Measurements from ENCODE around the gene POLD1. TPM values are rescaled to one million over a fixed set of nuclear protein-coding genes. Genes with fewer than 3 reads are reported as not detected.

The POLD1 gene
- polyA plus RNA-seq, 1 experiment, result 5.1 TPM

DNA sequence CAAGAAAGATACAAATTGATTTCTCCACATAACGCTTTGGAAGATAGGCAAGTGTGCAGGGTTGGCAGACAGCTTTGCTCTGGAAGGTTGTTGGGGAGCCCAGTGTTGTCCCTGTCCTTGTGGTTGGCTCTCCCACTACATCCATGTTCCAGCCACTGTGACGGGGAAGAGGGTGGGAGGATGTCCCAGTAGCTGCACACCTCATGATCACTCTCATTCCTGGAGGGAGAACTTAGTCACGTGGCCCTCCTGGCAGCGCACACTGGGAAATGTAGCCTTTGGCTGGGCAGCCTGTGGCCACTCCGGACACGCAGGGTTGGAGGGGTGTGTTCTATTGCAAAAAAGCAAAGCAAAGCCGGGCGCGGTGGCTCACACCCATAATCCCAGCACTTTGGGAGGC, 9.9 kb downstream of the POLD1 start:
- H3K27me3 ChIP-seq (ENCODE audit: control insufficient read depth, insufficient read depth, low read length), result no peaks in the 10 kb centered on the region
- TF ChIP-seq, protein P1, sequence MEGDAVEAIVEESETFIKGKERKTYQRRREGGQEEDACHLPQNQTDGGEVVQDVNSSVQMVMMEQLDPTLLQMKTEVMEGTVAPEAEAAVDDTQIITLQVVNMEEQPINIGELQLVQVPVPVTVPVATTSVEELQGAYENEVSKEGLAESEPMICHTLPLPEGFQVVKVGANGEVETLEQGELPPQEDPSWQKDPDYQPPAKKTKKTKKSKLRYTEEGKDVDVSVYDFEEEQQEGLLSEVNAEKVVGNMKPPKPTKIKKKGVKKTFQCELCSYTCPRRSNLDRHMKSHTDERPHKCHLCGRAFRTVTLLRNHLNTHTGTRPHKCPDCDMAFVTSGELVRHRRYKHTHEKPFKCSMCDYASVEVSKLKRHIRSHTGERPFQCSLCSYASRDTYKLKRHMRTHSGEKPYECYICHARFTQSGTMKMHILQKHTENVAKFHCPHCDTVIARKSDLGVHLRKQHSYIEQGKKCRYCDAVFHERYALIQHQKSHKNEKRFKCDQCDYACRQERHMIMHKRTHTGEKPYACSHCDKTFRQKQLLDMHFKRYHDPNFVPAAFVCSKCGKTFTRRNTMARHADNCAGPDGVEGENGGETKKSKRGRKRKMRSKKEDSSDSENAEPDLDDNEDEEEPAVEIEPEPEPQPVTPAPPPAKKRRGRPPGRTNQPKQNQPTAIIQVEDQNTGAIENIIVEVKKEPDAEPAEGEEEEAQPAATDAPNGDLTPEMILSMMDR (IDR thresholded peaks at IDR 0.05; ENCODE audit: low read depth, low read length), result no peak
- H3K27ac ChIP-seq (ENCODE audit: low read depth, low read length), result no peak overlapping the region
- no peak overlapping the region for H3K4me3 ChIP-seq (ENCODE audit: low read depth, low read length)
- no peaks in the 10 kb centered on the region; the same call in 1 of the 2 replicates for H3K9me3 ChIP-seq (ENCODE audit: control insufficient read depth, insufficient read depth, low read length)
- DNase-seq (ENCODE audit: low read depth, low spot score), result no peak
- ChIA-PET POLR2A (no interaction called here), CTCF (no interaction called here)

DNA sequence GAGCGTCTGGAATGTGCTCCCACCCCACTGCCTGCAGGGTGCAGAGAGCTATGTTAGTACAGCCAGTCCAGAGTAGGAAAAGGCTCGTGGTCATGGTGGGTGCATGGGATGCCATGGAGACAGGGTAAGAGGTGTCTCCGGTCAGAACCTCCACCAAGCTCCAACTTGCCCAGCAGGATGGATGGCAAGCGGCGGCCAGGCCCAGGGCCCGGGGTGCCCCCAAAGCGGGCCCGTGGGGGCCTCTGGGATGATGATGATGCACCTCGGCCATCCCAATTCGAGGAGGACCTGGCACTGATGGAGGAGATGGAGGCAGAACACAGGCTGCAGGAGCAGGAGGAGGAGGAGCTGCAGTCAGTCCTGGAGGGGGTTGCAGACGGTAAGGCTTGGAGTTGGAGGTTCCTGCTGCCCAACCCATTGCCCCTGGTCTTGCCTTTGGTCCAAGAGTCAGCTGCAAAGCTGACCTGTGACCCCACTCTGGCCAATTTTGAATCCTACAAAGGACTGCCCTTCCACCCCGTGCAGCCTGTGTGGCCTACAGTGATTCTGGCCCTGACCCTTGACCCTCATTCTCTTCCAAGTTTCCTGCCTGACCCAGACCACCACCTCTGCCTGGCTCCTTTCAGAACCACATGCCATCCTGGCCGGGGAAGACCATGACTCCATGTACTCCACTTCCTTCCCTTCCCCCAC, 14.7 kb downstream of the POLD1 start:
- Histone ChIP-seq H3K27me3 (ENCODE audit: control insufficient read depth, insufficient read depth, low read length) (no peaks in the 10 kb centered on the region), H3K4me3 (ENCODE audit: low read depth, low read length) (no peak overlapping the region), H3K9me3 (ENCODE audit: control insufficient read depth, insufficient read depth, low read length) (no peaks in the 10 kb centered on the region; the same call in 1 of the 2 replicates), H3K27ac (ENCODE audit: low read depth, low read length) (no peak overlapping the region)
- TF ChIP-seq, protein P1 (IDR thresholded peaks at IDR 0.05; ENCODE audit: low read depth, low read length), result no peak
- POLR2A ChIA-PET, result no interaction called here
- DNase-seq (ENCODE audit: low read depth, low spot score), result no peak
- CTCF ChIA-PET, result no interaction called here

DNA sequence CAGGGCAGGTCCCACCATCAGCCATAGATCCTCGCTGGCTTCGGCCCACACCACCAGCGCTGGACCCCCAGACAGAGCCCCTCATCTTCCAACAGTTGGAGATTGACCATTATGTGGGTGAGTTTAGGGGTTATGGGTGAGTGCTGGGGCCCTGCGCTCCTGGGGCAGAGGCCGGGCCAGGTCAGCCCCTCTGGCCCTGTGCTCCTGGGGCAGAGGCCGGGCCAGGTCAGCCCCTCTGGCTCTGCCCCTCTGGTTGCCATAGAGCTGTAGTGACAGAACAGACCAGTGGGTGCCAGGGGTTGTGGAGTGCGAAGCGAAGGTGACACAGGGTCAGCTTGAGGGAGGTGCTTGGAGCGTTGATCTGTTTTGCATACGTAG, 15.2 kb downstream of the POLD1 start:
- DNase-seq (ENCODE audit: low read depth, low spot score), result no peak
- POLR2A ChIA-PET, result no interaction called here
- Histone ChIP-seq H3K4me3 (ENCODE audit: low read depth, low read length) (no peak overlapping the region), H3K27me3 (ENCODE audit: control insufficient read depth, insufficient read depth, low read length) (no peaks in the 10 kb centered on the region), H3K27ac (ENCODE audit: low read depth, low read length) (no peak overlapping the region), H3K9me3 (ENCODE audit: control insufficient read depth, insufficient read depth, low read length) (no peaks in the 10 kb centered on the region; the same call in 1 of the 2 replicates)
- TF ChIP-seq, protein P1 (IDR thresholded peaks at IDR 0.05; ENCODE audit: low read depth, low read length), result no peak
- CTCF ChIA-PET, result no interaction called here

DNA sequence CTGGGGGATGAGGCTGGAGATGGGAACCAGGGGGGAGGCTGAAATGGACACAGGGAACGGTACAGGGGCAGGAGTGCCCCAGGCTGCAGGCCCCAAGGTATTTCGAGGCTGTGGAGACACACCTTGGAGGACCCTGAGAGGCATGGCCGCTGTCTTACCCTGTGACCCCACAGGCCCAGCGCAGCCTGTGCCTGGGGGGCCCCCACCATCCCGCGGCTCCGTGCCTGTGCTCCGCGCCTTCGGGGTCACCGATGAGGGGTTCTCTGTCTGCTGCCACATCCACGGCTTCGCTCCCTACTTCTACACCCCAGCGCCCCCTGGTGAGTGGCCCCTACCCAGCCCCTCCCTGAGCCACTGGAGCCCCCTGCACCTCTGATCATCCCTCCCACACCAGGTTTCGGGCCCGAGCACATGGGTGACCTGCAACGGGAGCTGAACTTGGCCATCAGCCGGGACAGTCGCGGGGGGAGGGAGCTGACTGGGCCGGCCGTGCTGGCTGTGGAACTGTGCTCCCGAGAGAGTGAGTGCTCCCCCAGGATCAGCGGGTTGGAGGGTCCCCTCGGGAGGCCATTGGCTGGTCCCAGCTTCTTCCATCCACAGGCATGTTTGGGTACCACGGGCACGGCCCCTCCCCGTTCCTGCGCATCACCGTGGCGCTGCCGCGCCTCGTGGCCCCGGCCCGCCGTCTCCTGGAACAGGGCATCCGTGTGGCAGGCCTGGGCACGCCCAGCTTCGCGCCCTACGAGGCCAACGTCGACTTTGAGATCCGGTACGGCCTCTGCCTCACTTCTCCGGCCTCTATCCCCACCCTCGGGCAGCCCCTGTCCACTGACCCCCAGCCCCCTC, 17.7 kb downstream of the POLD1 start:
- POLR2A ChIA-PET, result no interaction called here
- Histone ChIP-seq H3K27ac (ENCODE audit: low read depth, low read length) (no peak overlapping the region), H3K4me3 (ENCODE audit: low read depth, low read length) (no peak overlapping the region), H3K27me3 (ENCODE audit: control insufficient read depth, insufficient read depth, low read length) (no peaks in the 10 kb centered on the region), H3K9me3 (ENCODE audit: control insufficient read depth, insufficient read depth, low read length) (no peaks in the 10 kb centered on the region; the same call in 1 of the 2 replicates)
- CTCF ChIA-PET, result no interaction called here
- no peak for DNase-seq (ENCODE audit: low read depth, low spot score)
- TF ChIP-seq, protein P1 (IDR thresholded peaks at IDR 0.05; ENCODE audit: low read depth, low read length), result no peak

All from AG04450 (cell line).